ENCODE results near the gene UBE4B. TPM values are rescaled to one million over a fixed set of nuclear protein-coding genes. Genes with fewer than 3 reads are reported as not detected.
"Not testable (repeated sequence)": the region's sequence is repeated elsewhere in the genome, so short reads cannot be mapped to it uniquely, and the experiment has no call there.

Gene UBE4B
- total and polyA plus RNA-seq, 2 experiments from 2014 or later: 18.7 to 41.1 TPM

GRCh38 chr1:10022656-10023055 lies 10.1 kb upstream of the UBE4B start:
- no peaks in the 10 kb centered on the region for H4K20me1 ChIP-seq (ENCODE audit: insufficient read depth, poor library complexity, severe bottlenecking)
- no peak overlapping the region for H3K27ac ChIP-seq
- no peaks in the 10 kb centered on the region for H3K4me1 ChIP-seq (ENCODE audit: insufficient read depth)
- DNase-seq (ENCODE audit: low spot score): no peak
- TF ChIP-seq CTCF (IDR thresholded peaks at IDR 0.05; ENCODE audit: poor library complexity) (no peak), EZH2 (IDR thresholded peaks at IDR 0.05; ENCODE audit: borderline replicate concordance) (no peak), EZH2phosphoT487 (IDR thresholded peaks at IDR 0.05; ENCODE audit: low read depth, severe bottlenecking, unreplicated experiment) (no peak)
- no peak overlapping the region for H3K4me2 ChIP-seq
- no peaks in the 10 kb centered on the region for H3K36me3 ChIP-seq (replicated peaks; ENCODE audit: insufficient read depth, low read depth)
- no peaks in the 10 kb centered on the region for H3K79me2 ChIP-seq
- H3K9me2 ChIP-seq (replicated peaks; ENCODE audit: insufficient read depth): no peaks in the 10 kb centered on the region
- H3K4me3 ChIP-seq: no peak overlapping the region
- H3K9me3 ChIP-seq (ENCODE audit: low read depth): no peaks in the 10 kb centered on the region
- no peaks in the 10 kb centered on the region for H3K27me3 ChIP-seq
- H2AFZ ChIP-seq: no peak overlapping the region
- whole genome bisulfite sequencing (ENCODE audit: low lambda C conversion rate, missing lambda C conversion rate): 83% methylated on average over 7 of the region's 7 CpGs

- H3K4me1 ChIP-seq (ENCODE audit: insufficient read depth): no peaks in the 10 kb centered on the region
- no peak for TF ChIP-seq EZH2 (IDR thresholded peaks at IDR 0.05; ENCODE audit: borderline replicate concordance)
- no peak for TF ChIP-seq CTCF (IDR thresholded peaks at IDR 0.05; ENCODE audit: poor library complexity)
- no peak for TF ChIP-seq EZH2phosphoT487 (IDR thresholded peaks at IDR 0.05; ENCODE audit: low read depth, severe bottlenecking, unreplicated experiment)
- H3K4me2 ChIP-seq: no peak overlapping the region
- H3K27me3 ChIP-seq: no peaks in the 10 kb centered on the region
- no peak overlapping the region for H2AFZ ChIP-seq
- no peaks in the 10 kb centered on the region for H3K36me3 ChIP-seq (replicated peaks; ENCODE audit: insufficient read depth, low read depth)
- no peaks in the 10 kb centered on the region for H3K79me2 ChIP-seq
- H3K4me3 ChIP-seq: no peak overlapping the region
- WGBS (ENCODE audit: low lambda C conversion rate, missing lambda C conversion rate): 98% methylated on average over 2 of the region's 2 CpGs
- H3K9me2 ChIP-seq (replicated peaks; ENCODE audit: insufficient read depth): no peaks in the 10 kb centered on the region
- H4K20me1 ChIP-seq (ENCODE audit: insufficient read depth, poor library complexity, severe bottlenecking): no peaks in the 10 kb centered on the region
- H3K9me3 ChIP-seq (ENCODE audit: low read depth): no peaks in the 10 kb centered on the region
- no peak overlapping the region for H3K27ac ChIP-seq
- DNase-seq (ENCODE audit: low spot score): no peak
Observed at GRCh38 chr1:10025354-10025753, 7.4 kb upstream of the UBE4B start.

- no peak for TF ChIP-seq EZH2phosphoT487 (IDR thresholded peaks at IDR 0.05; ENCODE audit: low read depth, severe bottlenecking, unreplicated experiment)
- TF ChIP-seq EZH2 (IDR thresholded peaks at IDR 0.05; ENCODE audit: borderline replicate concordance): no peak
- TF ChIP-seq CTCF (IDR thresholded peaks at IDR 0.05; ENCODE audit: poor library complexity): no peak
- no peak for DNase-seq (ENCODE audit: low spot score)
- Histone ChIP-seq H3K9me3 (ENCODE audit: low read depth) (no peaks in the 10 kb centered on the region), H3K4me3 (no peak overlapping the region), H3K27ac (no peak overlapping the region), H3K4me2 (no peak overlapping the region), H3K79me2 (no peaks in the 10 kb centered on the region), H3K27me3 (no peaks in the 10 kb centered on the region), H3K4me1 (ENCODE audit: insufficient read depth) (no peaks in the 10 kb centered on the region), H3K9me2 (replicated peaks; ENCODE audit: insufficient read depth) (no peaks in the 10 kb centered on the region), H4K20me1 (ENCODE audit: insufficient read depth, poor library complexity, severe bottlenecking) (no peaks in the 10 kb centered on the region), H2AFZ (no peak overlapping the region), H3K36me3 (replicated peaks; ENCODE audit: insufficient read depth, low read depth) (no peaks in the 10 kb centered on the region)
Observed at GRCh38 chr1:10027027-10027426, 5.7 kb upstream of the UBE4B start.

- not testable (repeated sequence) for H3K4me3 ChIP-seq; H3K4me2 ChIP-seq; H3K79me2 ChIP-seq; DNase-seq (ENCODE audit: low spot score); H3K4me1 ChIP-seq (ENCODE audit: insufficient read depth); H4K20me1 ChIP-seq (ENCODE audit: insufficient read depth, poor library complexity, severe bottlenecking); H3K9me3 ChIP-seq (ENCODE audit: low read depth); H3K36me3 ChIP-seq (replicated peaks; ENCODE audit: insufficient read depth, low read depth); H3K9me2 ChIP-seq (replicated peaks; ENCODE audit: insufficient read depth); H3K27me3 ChIP-seq; H3K27ac ChIP-seq; H2AFZ ChIP-seq
- 97% methylated on average over 14 of the region's 24 CpGs for WGBS (ENCODE audit: low lambda C conversion rate, missing lambda C conversion rate)
Observed at GRCh38 chr1:10028956-10029500, 3.7 kb upstream of the UBE4B start.

Data from hepatocyte (in vitro differentiated cells).